Stimulated activated CD8-positive, alpha-beta memory T cell treated with anti-CD3 and anti-CD28 coated beads, Interleukin-2, amount 100 ng/mL, for 1 hour (primary cell): ENCODE measurements around the gene NLRP3.
"Not testable (repeated sequence)": the region's sequence is repeated elsewhere in the genome, so short reads cannot be mapped to it uniquely, and the experiment has no call there.

Experiments used
- DNase-seq, 2 donors: peaks; one replicate each; pipeline ENCODE4 v3.0.0-alpha.2; 2020; ENCODE audit warnings: low read depth in 2 of 2

Gene NLRP3

DNA sequence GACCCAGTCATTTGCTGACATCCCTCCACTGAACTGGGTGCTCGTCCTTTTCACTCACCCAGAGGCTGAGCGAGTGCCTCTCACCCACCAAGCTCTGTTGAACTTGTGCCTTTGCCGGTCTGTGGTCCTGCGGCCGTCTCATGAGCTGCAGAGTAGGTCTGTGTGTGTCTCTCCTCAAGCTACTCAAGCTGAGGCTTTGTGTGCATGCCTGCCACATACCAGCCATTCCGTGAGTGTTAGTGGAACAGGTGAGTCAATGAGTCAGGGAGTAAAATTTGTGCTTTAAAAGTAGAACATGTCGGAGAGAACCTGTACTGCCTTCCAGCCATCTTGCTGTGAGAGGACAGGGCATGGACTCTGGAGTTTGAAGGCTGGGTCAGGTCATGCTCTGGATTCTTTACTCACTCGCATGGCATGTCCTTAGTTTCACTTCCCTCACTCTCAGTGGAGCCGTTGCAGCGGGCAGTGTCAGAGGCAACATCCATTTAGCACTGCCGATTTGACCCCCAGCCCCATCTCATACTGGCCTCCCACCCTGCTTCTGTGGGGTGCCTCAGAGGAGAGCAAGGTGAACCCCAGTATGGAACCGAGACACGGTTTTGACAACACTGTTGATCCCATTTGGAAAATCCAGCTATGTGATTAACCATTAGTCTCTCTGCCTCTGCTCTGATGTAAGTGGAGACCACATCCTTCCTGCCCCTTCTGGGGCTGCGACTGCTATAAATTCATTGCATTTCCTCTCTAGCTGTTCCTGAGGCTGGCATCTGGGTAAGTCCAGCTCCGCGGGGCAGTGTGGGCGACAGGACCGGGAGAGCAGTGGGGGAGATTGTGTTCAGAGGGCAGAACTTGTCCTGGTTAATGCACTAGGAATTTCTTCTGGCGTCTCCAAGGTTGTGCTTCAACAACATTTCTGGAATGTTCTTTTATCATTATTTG, at the start of gene NLRP3:
Gene NLRP3, plus strand, starts transcription at position 751 of the 939 bp plus-strand sequence. CDS start 2,628 bp downstream, outside the sequence.
- DNase-seq: peak in 1 of 2 donors; percentile 13

DNA sequence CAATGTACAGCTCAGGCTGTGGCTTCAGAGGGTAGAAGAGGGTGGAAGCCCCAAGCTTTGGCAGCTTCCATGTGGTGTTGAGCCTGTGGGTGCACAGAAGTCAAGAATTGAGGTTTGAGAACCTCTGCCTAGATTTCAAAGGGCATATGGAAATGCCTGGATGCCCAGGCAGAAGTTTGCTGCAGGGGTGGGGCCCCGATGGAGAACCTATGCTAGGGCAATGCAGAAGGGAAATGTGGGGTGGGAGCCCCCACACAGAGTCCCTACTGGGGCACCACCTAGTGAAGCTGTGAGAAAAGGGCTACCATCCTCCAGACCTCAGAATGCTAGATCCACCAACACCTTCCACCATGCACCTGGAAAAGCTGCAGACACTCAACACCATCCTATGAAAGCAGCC, 49.6 kb upstream of the NLRP3 start:
- DNase-seq: not testable (repeated sequence)

DNA sequence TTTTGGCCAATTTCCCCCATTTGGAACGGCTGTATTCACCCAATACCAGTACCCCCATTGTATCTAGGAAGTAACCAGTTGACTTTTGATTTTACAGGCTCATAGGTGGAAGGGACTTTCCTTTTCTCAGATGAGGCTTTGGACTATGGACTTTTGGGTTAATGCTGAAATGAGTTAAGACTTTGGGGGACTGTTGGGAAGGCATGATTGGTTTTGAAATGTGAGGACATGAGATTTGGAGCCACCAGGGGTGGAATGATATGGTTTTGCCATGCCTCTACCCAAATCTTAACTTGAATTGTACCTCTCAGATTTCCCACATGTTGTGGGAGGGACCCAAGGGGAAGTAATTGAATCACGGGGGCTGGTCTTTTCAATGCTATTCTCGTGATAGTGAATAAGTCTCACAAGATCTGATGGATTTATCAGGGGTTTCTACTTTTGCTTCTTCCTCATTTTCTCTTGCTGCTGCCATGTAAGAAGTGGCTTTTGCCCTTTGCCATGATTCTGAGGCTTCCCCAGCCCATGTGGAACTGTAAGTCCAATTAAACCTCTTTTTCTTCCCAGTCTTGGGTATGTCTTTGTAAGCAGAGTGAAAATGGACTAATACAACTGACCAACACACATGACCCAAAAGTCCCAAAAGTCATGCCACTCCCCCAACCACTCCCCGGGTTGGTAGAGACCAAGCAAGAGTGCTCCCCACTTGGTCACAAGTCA, 48.9 kb upstream of the NLRP3 start:
- no peak for DNase-seq

GRCh38 chr1:247367786-247368422, 48.1 kb upstream of the NLRP3 start:
- DNase-seq: no peak

DNA sequence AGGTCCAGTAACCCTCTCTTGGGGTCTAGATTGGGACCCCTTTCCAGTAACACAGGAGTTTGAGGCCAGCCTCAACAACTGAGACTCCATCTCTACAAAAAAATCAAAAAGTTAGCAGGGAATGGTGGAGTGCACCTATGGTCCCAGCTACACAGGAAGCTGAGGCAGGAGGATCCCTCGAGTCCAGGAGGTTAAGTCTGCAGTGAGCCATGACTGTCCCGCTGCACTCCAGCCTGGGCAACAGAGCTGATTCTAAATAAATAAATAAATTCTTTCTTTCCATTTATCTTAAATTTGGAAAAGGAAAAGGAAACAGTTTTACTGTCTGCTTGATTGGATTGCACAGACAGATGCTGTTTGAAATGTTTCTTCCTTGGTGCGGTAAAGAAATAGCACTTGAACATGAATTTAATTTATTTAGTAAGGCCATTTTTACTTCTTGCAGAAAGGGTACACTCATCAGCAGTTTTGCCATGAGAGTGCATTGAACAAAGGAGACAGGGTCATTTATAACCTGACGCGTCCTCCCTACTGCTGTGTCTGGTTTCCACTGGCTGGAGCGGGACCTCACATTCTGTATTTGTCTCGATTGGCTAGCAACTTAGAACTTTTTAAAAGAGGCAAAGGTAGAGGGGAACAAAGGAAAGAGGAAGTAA, 47.4 kb upstream of the NLRP3 start:
- no peak for DNase-seq

- DNase-seq: no peak
Observed at GRCh38 chr1:247370786-247371732, 44.9 kb upstream of the NLRP3 start.

DNA sequence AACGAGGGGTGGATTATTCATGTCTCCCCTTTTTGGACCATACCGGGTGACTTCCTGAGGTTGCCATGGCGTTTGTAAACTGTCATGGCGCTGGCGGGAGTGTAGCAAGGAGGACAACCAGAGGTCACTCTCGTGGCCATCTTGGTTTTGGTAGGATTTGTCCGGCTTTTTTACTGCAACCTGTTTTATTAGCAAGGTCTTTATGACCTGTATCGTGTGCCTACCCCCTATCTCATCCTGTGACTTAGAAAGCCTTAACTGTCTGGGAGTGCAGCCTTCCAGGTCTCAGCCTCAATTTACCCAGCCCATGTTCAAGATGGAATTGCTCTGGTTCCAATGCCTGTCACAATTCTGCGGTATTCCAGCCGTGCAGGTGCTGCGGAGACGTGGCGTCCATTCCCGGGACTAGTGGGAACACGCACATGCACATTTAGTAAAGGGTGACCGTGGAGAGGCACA, 44.1 kb upstream of the NLRP3 start:
- DNase-seq: no peak

GRCh38 chr1:247373721-247374141, 42.2 kb upstream of the NLRP3 start:
- peak; percentile 15 to 40 for DNase-seq

- not testable (repeated sequence) for DNase-seq
Observed at GRCh38 chr1:247374651-247375334, 41.2 kb upstream of the NLRP3 start.

DNA sequence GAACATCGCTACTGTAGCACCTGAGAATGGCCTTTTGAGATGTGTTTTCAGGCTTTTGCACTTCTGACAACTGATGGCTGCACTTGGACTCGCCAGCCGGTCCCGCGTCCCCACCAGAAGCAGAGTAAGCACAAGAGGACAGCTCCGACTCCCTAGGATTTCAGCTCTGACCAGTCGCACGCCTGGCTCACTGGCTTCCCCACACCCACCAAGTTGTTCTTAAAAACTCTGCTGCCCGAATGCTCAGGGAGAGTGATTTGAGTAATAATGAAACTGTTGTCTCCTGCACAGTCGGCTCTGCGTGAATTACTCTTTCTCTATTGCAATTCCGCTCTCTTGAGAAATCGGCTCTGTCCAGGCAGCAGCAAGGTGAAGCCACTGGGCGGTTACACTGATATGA, 40.2 kb upstream of the NLRP3 start:
- no peak for DNase-seq

DNA sequence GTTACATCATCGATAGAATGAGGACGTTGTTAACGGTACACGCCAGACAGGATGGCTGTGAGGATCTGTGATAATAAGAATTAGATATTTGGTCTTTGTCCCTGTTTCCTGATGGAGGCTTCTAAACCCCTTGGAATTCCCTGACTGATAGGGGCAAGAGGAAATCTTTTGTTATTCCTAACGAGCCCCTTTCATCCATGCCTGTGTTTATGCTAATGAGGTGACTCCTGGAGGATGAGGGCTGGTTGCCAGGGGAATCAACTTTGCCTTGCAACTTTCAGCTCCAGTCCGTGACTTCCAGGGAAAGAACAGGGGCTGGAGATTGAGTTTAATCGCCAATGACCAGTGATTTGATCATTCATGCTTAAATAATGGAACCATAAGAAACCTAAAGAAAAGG, 39.3 kb upstream of the NLRP3 start:
- no peak for DNase-seq

DNA sequence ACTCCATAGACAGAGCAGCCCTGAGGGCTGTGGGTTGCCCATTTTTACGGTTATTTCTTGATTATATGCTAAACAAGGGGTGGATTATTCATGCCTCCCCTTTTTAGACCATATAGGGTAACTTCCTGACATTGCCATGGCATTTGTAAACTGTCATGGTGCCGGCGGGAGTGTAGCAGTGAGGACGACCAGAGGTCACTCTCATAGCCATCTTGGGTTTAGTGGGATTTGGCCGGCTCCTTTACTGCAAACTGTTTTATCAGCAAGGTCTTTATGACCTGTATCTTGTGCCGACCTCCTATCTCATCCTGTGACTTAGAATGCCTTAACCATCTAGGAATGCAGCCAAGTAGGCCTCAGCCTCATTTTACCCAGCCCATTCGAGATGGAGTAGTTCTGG, 38.3 kb upstream of the NLRP3 start:
- DNase-seq: not testable (repeated sequence)

- no peak for DNase-seq
Observed at GRCh38 chr1:247378334-247379073, 37.5 kb upstream of the NLRP3 start.

- no peak for DNase-seq
Observed at GRCh38 chr1:247385283-247385682, 30.7 kb upstream of the NLRP3 start.

DNA sequence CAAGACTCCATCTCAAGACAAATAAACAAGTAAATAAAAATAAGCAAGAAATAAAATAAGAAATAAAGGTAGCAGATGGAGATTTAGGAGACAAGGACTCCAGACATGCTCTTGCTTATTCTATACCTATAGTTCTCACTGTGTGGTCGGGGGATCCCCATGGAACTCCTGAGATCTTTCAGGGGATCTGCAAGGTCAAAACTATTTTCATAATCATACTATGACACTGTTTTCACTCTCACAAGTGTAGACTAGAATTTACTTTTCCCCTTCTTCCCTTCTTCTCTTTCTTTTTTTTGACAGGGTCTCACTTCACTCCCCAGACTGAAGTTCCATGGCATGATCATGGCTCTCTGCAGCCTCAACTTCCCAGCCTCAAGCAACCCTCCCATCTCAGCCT, 29.8 kb upstream of the NLRP3 start:
- DNase-seq: no peak

- DNase-seq: no peak
Observed at GRCh38 chr1:247386687-247387086, 29.3 kb upstream of the NLRP3 start.

DNA sequence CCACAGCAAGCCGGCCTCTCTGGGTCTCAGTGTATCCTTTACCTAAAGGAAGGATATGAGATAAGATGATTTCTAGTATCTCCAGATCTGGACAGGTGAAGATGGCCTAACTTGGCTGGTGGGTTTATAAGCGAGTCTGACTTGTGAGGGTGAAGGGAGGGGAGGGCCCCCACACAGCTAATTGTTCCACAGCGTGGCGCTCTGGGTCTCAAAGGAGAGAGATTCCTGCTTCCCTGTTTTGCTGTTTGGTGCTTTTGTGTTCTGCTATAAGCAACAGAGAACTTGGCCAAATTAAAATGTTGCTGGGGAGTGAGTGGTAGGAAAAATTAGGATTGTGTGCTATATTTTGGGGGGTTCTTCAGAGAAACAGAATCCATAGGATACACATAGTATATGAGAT, 28.9 kb upstream of the NLRP3 start:
- DNase-seq: no peak

DNA sequence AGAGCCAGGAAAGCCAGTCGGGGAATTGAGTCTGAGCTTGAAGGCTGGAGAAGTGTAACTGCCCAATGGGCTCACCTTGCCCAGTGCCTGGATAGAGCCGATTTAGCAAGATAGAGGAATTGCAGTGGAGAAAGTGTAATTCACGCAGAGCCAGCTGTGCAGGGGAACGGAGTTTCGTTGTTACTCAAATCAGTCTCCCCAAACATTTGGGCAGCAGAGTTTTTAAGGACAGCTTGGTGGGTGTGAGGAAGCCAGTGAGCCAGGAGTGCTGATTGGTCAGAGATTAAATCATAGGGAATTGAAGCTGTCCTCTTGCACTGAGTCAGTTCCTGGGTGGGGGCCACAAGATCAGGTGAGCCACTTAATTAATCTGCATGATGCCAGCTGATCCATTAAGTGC, 28.4 kb upstream of the NLRP3 start:
- DNase-seq: no peak

- DNase-seq: peak; percentile 60 to 70
Observed at GRCh38 chr1:247390116-247390791, 25.7 kb upstream of the NLRP3 start.
